Epithelial cell of prostate (primary cell): ENCODE data around the gene KIAA1328.

Experiments used
- DNase-seq: peaks from one replicate; pipeline ENCODE4 v3.0.0-alpha.2; 2011; ENCODE audit warnings: low read depth, low spot score
- H3K27ac ChIP-seq: fragments of 450-650 bp; 2 replicates; pipeline ENCODE4 v1.5.1; 2017; ENCODE audit warnings: mild to moderate bottlenecking

Gene KIAA1328

DNA sequence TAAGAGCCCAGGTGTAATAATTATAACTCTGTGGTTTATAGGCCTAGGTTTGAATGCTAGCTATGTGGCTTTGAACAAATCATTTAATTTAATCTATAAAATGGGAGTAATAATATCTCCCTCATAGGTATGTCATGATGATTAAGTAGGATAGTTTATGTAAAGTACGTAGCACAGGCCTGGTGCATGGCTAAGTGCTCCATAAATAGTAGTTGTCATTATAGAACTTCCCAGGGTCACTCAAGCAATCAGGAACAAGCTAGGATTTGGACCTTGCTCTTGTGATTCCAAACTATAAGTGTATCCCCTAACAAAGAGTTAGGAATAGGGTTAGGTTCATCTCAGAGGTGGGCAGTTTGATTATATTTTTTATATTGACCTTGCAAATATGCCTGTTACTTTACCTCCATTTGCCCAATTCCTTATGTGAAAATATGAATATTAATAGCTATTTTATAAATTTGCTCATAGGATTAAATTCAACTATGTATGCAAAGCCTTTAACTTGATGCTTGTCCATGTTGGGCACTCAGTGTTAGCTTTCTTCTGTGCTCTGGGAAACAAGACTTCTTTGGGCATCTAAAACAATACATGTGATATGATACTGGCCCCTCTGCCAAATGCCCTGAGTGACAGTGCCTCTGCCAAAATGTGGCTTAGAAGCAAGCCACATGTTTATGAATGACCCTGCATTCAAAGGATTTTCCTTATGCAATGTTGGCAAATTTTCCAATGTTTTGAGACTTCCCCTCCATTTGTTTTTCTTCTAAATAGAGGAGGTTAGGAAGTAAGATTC is 353.6 kb downstream of the KIAA1328 start:
- DNase-seq = no peak
- no peak overlapping the region for H3K27ac ChIP-seq

DNA sequence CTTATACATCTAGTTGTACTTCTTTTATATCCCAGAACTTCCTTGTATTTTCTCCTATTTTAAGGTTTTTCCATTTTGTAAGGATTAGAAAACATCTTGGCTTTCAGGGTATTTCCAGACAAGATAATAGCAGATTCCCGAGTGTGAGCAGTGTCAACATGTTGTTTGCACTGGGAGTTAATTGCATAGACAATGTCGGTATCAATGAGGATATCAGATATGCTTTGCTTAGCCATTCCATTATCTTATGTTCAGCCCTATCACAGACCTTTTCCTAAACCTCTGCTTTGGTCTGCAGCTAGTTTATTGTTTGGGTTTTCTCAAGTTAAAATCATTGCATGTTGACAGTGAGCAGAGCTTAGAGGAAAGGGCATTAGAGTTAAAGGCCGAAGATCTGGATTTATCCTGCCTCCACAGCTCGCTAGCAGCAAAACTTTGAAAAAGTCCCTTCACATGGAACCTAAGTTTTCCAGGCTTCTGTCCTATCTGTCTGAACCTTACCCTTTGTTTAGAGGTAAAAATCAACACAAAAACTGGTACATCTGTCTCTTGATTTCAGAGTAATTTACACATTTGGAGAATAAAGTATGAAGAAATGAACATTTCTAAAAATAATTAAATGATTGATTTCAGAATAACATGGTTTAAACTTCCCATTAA is 355.4 kb downstream of the KIAA1328 start:
- no peak for DNase-seq
- no peak overlapping the region for H3K27ac ChIP-seq

GRCh38 chr18:37188016-37188791 is 359.3 kb downstream of the KIAA1328 start:
- no peak overlapping the region for H3K27ac ChIP-seq
- DNase-seq = no peak

- H3K27ac ChIP-seq = no peak overlapping the region
- no peak for DNase-seq
These were observed 370.8 kb downstream of the KIAA1328 start for GRCh38 chr18:37199741-37200140.

DNA sequence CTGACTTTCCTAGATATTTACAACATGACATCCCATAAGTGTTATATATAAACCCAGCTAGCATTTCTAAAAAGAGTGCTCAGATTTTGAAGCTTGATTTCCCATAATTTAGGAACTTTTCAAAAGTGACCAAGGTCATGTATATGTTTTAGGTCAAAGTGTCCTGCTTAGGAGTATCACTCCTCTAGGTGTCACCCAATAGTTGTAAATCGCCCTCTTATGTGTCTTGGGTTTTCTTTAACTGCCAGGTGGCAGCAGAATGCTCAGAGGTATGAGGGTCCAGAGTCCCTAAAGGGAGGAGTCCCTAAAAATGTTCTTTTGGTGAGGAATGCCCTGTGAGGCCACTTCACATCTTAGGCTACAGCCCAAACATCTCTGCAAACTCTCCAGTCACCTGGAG is 378.4 kb downstream of the KIAA1328 start:
- H3K27ac ChIP-seq = no peak overlapping the region
- no peak for DNase-seq

- no peak overlapping the region for H3K27ac ChIP-seq
- DNase-seq = no peak
These were observed 381.9 kb downstream of the KIAA1328 start for GRCh38 chr18:37210781-37211180.

- no peak overlapping the region for H3K27ac ChIP-seq
- no peak for DNase-seq
These were observed 389.2 kb downstream of the KIAA1328 start for GRCh38 chr18:37218022-37218590.

GRCh38 chr18:37219257-37219656 is 390.3 kb downstream of the KIAA1328 start:
- DNase-seq = no peak
- no peak overlapping the region for H3K27ac ChIP-seq

- DNase-seq = no peak
- H3K27ac ChIP-seq = no peak overlapping the region
These were observed 393.5 kb downstream of the KIAA1328 start for GRCh38 chr18:37222354-37222998.

DNA sequence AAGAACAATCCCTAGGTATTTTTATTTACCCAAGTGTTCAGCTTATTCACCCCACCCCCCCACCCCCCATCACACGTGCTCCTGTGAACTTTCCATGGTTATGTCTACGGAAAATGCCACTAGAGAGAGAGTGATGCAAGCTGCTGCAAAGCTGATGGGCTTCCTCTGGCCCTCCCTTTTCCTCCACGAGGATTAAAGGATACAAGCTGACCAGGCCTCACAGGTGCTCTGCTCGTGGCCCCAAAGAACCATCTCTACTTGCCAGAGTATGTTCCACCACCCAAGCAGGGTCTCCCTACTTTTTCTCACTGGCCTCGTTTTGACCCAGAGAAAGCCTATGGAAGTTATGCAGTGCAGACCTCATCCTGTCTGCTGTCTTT is 394.1 kb downstream of the KIAA1328 start:
- no peak for DNase-seq
- no peak overlapping the region for H3K27ac ChIP-seq

GRCh38 chr18:37225279-37225678 is 396.4 kb downstream of the KIAA1328 start:
- DNase-seq = no peak

GRCh38 chr18:37230768-37231167 is 401.8 kb downstream of the KIAA1328 start:
- H3K27ac ChIP-seq = no peak overlapping the region
- no peak for DNase-seq

More at GRCh38 chr18:37225279-37225678, 396.4 kb downstream of the KIAA1328 start:
- no peak overlapping the region for H3K27ac ChIP-seq

GRCh38 chr18:37231251-37231650 is 402.3 kb downstream of the KIAA1328 start:
- no peak for DNase-seq
- H3K27ac ChIP-seq = no peak overlapping the region

DNA sequence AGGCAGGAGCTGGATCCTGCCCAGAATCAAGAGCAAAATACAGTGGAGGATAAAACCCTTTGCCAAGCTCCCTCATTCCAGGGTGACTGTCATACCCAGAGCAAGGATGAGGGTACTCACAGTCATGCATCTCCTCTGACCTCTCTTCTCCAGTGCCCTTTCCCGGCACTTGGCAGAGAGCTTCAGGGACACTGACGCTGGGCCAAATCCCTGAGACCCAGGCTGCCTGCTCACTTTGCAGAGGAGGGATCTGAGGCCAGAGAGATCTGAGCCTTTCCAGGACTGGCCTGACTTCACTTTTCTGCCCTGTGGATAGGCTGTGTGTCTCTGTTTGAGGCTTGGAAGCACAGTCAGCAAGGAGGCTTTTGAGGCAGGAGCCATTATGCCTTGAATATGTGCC is 406.7 kb downstream of the KIAA1328 start:
- no peak for DNase-seq
- H3K27ac ChIP-seq = no peak overlapping the region

- no peak overlapping the region for H3K27ac ChIP-seq
- no peak for DNase-seq
These were observed 409.6 kb downstream of the KIAA1328 start for GRCh38 chr18:37238282-37239108.

GRCh38 chr18:37242091-37242490 is 413.2 kb downstream of the KIAA1328 start:
- DNase-seq = no peak

GRCh38 chr18:37242826-37243560 is 414.1 kb downstream of the KIAA1328 start:
- no peak for DNase-seq
- H3K27ac ChIP-seq = no peak overlapping the region

More at GRCh38 chr18:37242091-37242490, 413.2 kb downstream of the KIAA1328 start:
- no peak overlapping the region for H3K27ac ChIP-seq

DNA sequence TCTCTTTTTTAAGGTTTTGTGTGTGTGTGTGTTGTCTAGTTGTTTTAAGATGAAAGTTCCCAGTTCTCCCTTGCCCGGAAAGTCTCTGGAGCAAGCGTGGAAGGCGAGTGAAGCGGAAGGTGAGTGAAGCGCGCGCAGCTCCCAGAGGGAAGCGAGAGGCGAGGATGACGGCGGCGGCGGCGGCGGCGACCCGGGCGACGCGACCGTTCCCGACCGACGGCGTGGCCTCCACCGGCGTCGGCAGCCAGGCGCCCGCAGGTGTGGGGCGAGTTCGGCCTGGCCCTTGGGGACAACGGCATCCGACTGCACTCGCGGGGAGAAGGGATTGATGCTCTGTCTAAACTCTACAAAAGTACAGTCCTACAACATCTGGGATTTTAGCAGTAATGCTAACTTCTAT is 414.8 kb downstream of the KIAA1328 start:
- DNase-seq = no peak
- no peak overlapping the region for H3K27ac ChIP-seq

DNA sequence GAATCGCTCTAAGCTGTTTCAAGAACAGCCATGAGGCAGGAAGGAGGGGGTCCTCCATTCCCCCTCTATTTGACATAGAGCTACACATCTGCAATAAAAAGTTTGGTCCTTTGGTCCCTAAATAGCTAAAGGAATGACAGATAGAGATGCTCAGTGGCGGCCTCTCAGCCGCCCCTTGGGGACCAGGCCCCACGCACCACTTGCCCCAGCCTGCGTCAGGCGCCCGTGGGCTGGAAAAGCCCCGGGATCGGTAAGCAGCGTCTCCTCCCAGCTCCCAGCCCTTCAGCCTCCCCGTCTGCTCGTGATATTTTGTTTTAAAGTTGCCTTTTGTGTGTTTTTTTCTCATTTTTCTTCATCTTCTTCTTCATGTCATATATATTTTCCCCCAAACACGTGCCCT is 415.7 kb downstream of the KIAA1328 start:
- no peak overlapping the region for H3K27ac ChIP-seq

More for the DNA sequence above, 415.7 kb downstream of the KIAA1328 start:
- DNase-seq = no peak
